Hematopoietic multipotent progenitor cell treated with erythropoietin and hydrocortisone succinate and interleukin-3 and kit ligand, for 15 days (in vitro differentiated cells): ENCODE data around the gene ZNF519.
"Not testable (repeated sequence)": the region's sequence is repeated elsewhere in the genome, so short reads cannot be mapped to it uniquely, and the experiment has no call there.

ENCODE experiments used
- DNase-seq: peaks from one replicate; pipeline ENCODE4 v3.0.0-alpha.2; 2015; ENCODE audit warnings: low spot score

ZNF519 gene

DNA sequence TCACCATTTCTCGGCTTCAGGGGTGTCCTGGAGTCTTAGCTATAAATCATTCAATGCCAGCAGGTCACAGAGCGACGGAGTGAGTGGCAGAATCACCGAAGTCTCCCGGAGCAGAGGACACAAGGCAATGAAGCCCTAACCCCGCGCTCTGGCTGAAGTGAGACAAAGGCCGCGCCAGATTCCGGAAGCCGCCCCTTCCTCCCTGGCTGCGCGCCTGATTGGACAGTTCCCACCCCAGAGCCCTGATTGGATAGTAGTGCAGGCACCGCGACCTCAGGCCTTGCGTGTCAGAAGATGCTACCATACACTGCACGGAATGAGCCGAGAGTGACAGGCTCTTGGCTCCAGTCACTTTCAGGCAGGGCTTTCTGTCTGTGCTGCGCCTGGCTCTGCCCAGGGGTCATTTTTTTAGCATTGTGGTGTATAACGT, at the start of gene ZNF519:
Gene ZNF519 (minus strand): TSS at position 165 of the 430 bp plus-strand sequence. CDS start 158 bp downstream, at position 7.
- DNase-seq, result peak; percentile 80

DNA sequence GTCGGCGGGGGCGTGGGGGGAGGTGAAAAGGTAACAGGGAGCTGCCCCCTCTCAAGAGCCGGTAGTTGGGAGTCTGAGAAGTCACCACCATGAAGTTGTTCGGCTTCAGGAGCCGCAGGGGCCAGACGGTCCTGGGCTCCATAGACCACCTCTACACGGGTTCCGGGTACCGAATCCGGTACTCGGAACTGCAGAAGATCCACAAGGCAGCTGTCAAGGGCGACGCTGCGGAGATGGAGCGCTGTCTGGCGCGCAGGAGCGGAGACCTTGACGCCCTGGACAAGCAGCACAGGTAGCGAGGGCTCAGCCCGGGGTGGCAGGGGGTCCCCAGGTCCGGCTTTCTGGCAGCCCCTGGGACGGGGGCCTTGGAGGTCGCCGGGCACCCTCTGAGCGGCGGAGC, 47.1 kb upstream of the ZNF519 start:
- DNase-seq, result no peak

DNA sequence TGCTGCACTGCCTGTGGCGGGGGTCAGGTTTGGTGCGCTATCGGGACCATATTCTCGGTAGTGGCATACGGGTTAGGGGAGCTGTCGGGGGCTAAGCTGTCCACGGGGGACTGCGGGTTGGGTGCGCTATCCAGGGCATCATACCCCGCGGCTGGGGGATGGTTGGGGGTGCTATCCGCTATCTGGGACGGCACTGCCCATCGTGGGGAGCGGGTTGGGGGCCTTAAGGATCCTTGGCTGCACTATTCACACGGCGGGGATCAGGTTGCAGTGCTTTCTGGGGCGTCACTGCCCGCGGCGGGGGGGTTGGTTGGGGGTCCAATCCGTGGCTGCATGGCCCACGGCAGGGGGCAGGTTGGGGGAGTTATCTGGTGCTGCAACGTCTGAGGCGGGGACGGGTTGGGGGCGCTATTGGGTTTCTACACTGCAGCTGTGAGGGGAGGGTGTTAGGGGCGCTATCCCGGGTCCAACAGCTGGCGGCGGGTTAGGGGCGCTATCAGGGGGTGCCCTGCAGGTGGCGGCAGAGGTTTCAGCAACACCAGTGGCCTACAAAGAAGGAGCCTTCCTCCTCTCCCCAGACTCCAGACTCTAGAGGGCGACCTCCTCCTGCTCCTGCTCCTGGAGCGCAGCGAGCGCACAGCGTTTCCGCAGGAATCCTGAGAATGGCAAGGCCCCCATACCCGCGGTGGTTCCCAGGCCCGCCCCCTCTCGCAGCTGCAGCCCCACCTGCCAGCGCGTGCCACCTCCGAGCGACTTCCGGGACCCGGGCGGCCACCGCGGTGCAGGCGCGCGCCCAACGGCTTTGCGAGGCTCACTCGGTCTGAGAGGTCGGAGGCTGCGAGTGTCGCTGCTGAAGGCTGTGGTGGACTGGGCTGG, 46.3 kb upstream of the ZNF519 start:
- DNase-seq, result peak; percentile 12

DNA sequence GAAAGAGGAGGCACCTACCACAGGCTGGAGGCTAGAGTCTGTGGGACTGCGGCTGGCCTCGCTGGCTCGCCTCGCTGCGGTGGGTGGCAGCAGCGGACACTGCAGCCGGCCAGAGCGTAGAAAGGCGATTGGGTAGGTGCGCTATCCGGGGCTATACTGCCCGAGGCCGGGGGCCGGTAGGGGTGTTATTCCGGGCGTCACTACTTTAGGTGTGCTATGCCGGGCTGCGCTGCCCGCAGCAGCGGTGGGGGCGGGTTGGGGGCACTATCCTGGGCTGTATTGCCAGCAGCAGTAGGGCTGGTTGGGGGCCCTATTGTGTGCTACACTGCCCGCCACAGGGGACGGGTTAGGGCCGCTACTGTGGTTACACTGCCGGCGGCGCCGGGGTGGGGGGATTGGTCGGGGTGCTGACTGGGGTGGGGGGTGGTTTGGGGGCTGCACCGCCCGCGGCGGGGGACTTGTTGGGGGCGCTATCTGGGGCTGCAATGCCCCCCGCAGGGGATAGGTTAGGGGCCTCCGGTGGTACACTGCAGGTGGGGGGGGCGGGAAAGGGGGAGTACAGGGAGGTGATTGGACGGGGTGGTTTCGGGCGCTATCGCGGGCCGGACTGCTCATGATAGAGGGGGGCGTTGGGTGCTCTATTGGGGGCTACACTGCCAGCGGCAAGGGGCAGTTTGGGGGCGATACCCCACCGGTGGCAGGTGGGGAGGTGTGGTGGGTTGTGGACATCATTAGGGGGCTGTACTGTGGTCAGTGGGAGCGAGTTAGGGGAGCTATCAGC, 45.5 kb upstream of the ZNF519 start:
- not testable (repeated sequence) for DNase-seq

DNA sequence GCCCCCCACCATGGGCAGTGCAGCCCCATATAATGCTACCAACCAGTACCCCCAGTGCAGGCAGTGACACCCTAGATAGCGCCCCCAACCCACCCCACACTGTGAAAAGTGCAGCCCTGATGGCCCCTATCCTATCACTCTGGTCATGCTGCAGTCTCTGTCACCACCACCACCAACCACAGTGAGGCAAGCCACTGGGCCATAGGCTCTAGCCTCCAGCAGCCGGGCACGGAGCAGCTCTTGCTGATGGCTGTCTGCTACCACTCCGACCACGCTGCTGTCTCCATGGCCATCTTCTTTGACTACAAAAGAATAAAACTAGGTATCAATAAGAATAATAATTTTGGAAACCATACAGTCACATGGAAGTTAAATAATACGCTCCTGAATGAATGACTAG, 43.2 kb upstream of the ZNF519 start:
- DNase-seq, result not testable (repeated sequence)

DNA sequence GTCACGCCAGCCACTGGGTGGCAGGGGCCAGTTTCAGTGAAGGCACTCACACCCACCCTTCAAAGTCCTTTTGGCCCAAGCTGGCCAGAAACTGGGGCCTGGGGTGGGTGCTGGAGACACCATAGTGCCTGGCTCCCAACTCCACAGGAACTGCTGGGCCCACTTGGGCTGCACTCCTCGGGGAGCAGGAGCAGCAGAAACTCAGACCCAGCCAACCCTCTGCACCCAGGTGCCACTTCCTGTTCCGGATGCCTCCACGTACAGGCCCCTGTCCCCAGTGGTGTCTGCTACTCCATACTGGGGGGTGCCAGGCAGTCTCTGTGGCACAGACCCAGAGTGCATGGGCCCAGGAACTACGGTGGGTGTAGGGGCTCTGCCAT, 42.5 kb upstream of the ZNF519 start:
- no peak for DNase-seq

DNA sequence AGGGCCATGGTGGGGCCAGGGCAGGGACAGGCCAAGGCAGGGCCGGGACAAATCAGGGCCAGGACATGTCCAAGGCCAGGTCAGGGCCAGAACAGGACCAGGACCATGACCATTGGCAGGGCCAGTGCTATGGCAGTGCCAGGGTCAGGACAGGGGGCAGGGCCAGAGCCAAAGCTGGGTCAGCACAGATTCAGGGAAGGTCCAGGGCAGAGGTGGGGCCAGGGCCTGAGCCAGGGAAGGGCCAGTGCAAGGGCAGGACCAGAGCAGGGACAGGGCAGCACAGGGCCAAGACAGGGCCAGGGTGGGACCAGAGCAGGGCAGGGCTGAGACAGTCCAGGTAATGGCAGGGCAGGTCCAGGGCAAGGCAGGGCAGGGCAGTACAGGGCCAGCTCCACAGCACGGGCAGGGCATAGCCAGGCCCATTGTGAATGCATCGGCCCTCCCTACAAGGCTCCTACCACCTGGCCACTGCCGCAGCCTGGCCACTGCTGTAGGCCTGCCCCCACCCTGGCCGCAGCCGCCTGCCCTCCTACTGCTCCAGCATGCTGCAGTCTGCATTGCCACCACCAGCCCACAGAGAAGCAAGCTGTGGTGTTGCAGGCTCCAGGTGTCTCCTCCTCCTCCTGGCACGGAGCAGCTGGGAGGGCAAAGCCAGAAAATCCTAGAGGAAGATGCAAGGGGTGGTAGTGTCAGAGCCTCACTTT, 41.9 kb upstream of the ZNF519 start:
- not testable (repeated sequence) for DNase-seq

DNA sequence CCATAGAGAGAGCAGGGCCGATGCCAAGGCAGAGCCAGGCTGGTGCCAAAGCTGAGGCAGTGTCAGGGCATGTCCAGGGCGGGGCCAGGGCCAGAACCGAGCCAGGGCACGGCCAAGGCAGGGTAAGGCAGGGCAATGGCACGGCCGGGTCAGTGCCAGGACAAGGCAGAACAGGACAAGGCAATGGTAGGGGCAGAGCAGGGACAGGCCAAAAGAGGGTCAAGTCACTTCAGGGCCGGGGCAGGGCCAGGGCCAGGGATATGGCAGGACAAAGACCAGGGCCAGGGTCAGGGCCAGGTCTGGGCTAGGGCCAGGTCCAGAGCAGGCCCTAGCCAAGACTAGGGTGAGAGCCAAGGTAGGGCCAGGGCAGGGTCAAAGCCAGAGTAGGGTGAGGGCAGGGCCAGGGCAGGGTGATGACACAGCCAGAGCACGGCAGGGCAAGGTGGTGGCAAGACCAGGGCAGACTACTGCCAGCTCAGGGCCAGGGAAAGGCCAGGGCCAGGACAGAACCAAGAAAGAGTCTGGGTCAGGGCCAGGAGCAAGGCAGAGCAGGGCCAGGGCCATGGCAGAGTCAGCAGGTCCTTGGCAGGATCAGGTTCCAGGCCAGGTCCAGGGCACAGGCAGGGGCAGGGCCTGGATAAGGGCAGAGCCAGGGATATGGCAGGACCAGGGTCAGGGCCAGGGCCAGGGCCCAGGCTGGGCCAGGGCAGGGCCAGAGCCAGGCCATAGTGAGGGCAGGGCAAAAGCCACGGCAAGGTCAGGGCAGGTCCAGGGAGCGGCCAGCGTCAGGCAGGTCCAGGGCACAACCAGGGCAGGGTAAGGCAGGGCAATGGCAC, 41.1 kb upstream of the ZNF519 start:
- DNase-seq, result not testable (repeated sequence)

DNA sequence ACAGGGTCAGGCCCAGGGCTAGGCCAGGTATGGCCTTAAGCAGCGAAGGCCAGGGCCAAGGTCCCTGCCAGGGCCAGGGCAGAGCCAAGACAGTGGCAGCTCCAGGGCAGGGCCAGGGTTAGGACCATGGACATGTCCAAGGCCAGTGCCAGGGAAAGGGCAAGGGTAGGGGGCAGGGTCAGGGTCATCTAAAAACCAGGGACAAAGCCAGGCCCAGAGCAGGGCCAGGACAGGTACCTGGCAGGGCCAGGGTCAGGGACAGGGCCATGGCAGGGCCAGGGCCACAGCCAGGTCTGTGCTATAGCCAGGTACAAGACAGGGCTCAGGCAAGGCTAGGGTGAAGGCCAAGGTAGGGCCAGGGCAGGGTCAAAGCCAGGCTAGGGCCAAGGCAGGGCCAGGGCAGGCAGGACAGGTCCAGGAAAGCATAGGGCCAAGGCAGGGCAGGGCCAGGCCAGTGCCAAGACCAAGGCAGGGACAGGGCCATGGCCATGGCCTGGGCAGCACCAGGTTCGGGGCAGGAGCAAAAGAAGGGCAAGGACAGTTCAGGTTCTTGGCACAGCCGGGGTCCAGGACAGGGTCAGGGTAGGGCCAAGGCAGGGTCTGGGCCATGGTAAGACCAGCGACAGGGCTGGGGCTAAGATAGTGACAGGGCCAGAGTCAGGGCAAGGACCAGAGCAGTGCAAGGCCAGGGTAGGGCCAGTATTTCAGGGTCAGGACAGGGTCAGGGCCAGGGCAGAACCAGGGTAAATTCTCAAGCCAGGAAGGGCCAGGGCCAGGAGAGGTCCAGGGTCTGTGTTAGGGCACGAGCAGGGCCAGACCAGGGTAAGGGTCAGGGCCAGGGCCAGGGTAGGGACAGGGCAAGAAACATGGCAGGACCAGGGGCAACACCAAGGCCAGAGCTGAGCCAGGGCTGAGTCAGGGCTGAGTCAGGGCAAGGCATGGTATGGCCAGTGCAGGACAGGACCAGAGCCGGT, 40.2 kb upstream of the ZNF519 start:
- DNase-seq, result not testable (repeated sequence)

DNA sequence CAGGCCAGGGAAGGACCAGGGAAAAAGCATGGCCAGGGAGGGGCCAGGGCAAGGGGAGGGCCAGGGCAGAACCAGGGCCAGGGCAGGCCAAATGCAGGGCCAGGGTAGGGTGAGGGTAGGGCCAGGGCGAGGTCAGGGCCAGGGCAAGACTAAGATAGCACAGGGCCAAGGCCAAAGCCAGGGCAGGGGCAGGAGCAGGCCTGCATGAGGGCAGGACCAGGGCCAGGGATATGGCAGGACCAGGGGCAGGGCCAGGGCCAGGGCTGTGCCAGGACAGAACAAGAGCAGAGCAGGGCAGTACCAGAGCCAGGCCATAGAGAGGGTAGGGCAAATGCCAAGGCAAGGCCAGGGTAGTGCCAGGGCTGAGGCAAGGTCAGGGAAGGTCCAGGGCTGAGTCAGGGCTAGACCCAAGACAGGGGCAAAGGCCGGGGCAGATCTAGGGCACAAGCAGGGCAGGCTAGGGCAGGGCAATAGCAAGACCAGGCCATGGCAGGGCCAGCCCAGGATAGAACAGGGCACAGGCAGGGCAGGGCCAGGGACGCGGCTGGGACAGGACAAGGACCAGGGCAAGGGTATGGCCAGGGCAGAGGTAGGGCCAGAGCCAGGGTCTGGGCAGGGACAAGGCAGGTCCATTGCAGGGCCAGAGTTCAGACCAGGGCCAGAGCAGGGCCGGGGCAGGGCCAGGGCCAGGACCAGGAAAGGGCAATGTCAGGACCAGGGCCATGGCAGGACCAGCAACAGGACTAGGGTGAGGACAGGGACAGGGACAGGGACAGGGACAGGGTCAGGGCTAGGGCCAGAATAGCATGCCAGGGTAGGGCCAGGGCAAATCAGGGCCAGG, 39.3 kb upstream of the ZNF519 start:
- not testable (repeated sequence) for DNase-seq

DNA sequence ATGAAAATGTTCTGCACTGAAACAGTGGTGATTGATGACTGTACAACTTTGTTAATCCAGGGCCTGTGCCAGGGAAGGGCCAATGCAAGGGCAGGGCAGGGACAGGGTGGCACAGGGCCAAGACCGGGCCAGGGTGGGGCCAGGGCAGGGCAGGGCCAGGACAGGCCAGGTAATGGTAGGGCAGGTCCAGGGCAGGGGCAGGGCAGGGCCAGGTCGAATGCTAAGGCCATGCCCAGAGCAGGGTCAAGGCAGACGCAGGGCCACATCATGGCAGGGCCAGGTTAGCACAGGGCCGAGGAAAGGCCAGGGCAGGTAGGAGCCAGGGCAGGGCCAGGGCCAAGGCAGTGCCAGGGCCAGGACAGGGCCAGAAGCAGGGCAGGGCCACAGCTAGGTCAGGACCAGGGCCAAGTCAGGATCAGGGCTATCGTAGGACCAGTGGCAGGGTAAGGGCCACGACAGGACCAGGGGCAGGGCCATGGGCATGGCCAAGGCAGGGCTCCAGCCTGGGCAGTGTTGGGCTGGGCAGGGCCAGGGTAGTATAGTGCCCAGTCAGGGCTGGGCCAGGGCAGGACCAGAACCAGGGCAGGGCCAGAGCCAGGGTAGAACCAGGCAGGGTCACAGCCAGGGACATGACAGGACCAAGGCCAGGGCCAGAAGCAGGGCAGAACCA, 38.3 kb upstream of the ZNF519 start:
- DNase-seq, result not testable (repeated sequence)

DNA sequence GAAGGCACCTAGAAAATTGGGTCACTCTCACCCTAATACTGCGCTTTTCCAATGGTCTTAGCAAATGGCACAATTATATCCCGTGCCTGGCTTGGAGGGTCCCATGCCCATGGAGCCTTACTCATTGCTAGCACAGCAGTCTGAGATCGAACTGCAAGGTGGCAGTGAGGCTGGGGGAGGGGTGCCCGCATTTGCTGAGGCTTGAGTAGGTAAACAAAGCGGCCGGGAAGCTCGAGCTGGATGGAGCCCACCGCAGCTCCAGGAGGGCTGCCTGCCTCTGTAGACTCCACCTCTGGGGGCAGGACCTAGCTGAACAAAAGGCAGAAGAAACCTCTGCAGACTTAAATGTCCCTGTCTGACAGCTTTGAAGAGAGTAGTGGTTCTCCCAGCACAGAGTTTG, 30.7 kb upstream of the ZNF519 start:
- DNase-seq, result not testable (repeated sequence)

DNA sequence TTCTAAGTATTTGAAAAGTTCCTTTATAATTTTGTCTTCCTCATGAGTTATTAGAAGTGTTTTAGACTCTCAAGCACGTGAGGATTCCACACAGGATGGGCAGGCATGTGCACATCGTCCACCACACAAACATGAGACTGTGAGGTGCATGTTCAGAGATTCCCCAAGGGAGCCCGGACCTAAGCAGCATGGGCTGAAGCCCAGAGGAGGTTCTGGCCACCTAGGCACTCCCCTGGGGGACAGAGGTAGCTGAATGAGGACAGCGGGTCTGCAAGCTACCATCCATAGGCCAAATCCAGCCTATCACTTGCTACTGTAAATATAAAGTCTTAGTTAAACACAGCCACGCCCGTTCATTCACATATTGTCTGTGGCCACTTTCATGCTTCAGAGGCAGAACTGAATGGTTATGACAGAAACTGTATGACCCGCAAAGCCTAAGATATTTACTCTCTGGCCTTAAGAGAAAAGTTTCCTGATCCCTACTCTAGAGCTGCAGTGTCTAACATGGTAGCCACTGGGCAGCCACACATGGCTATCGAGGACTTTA, 19.4 kb upstream of the ZNF519 start:
- not testable (repeated sequence) for DNase-seq

DNA sequence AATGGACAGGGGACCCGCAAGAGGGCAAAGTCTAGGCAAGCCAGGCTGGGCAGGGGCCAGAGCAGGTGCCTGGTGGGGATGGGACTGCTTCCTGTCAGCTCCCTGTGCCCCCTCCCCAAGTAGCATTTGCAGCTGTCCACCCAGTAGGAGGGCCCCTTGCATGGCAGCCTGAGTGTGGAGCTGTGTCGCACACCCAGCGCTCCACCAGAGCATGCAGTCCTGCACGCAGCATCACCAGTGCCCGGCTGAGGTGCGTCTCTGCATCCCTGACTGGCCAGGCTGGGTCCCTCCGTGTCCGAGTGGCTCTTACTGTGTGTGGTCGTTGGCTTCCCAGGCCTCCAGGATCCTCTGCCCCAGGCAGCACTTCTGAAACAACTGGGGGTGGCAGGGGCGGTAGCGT, 18.5 kb upstream of the ZNF519 start:
- not testable (repeated sequence) for DNase-seq

DNA sequence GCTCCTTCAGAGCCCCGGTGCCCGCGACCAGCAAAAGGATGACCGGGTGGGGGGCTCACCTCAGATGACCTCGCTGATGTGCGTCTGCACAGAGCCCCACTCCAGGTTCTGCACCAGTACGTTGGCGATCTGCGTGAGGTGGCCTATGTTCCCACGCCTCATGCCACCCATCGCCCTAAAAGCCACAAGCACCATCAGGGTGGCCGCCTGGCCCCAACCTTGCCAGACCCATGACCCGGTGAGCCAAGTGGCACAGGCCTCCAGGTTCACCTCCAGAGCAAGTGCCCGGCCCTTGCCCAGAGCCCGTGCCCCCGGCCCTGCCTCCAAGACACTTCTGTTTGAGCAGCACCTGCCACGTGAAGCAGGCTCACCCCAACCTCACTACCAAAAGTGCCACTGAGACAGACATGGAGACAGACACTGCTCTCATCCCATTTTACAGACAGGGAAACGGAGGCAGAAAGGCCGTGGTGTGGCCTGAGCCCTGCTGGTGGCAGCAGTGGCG, 17.7 kb upstream of the ZNF519 start:
- not testable (repeated sequence) for DNase-seq

DNA sequence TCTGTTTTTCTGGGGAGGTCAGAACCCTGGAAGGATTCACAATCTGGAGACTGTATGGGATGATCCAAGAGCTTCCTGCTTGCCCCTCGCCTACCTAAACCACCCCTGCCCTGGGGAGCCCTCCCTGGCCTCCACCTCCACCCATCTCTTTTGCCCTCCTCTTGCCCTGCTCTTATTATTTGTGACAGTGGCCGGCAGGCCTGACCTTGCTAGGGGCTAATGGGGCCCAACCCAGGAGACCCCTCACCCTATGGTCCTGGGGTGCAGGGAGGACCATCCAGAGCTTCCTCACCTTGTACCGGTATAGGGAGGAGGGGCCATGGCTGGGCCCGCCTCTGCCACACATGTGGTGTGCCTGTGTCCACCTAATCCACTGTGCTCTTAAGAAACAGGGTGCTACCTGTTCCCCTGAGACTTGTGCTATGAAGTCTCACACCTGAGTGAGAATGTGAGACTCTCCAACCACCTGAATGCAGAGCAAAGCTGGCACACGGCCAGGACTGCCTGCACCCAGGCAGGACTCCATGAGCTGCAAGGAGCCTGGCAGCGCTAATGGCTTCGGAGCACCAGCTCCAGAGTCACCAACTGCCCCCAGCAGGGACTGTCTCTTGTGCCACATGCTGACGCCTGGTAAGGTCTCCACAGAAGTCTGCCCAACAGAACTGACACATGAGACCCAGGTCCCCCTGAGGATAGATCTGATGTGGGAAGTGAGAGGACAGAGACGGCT, 17.1 kb upstream of the ZNF519 start:
- DNase-seq, result not testable (repeated sequence)
